BLaER1 (cell line): ENCODE data around the gene ARL17B.
A peak's percentile ranks its signal among the peaks of the same experiment; 100 is the strongest.
"Not testable (repeated sequence)": the region's sequence is repeated elsewhere in the genome, so short reads cannot be mapped to it uniquely, and the experiment has no call there.

Experiments
- H3K27ac ChIP-seq: shearing (Covaris generic); formaldehyde crosslinking; 2 replicates; pipeline ENCODE4 v1.8.1; 2022
- H3K27me3 ChIP-seq: shearing (Covaris generic); formaldehyde crosslinking; 2 replicates; pipeline ENCODE4 v1.8.1; 2022
- H3K36me3 ChIP-seq: shearing (Covaris generic); formaldehyde crosslinking; 2 replicates; pipeline ENCODE4 v1.8.1; 2022
- H3K4me1 ChIP-seq: shearing (Covaris generic); formaldehyde crosslinking; 2 replicates; pipeline ENCODE4 v1.8.1; 2022
- H3K4me2 ChIP-seq: shearing (Covaris generic); formaldehyde crosslinking; 2 replicates; pipeline ENCODE4 v1.8.1; 2022
- H3K4me3 ChIP-seq: shearing (Covaris generic); formaldehyde crosslinking; 2 replicates; pipeline ENCODE4 v1.8.1; 2022
- H3K9ac ChIP-seq: shearing (Covaris generic); formaldehyde crosslinking; 2 replicates; pipeline ENCODE4 v1.8.1; 2022
- H3K9me3 ChIP-seq: shearing (Covaris generic); formaldehyde crosslinking; 2 replicates; pipeline ENCODE4 v1.8.1; 2022
- H4K20me1 ChIP-seq: shearing (Covaris generic); formaldehyde crosslinking; 2 replicates; pipeline ENCODE4 v1.8.1; 2022

ARL17B gene

DNA sequence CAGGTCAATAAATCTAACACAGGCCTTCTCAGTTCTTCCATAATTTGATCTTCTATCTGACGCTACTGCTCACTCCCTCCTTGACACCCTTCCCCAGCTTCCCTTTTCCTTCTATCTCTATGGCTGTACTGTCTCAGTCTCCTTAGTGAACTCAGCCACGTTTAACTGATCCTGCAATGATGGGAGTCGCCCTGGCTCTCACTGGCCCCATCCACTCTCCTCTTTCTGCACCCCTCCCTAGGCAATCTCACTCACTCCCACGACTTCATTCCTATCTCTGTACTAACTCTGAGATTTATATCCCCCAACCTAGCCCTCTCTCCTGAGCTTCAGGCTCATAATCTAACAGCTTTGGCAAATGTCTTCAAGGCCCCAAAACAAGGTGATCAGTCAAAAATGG is 7.7 kb downstream of the ARL17B start:
- H3K27me3 ChIP-seq, H3K4me2 ChIP-seq, H3K4me1 ChIP-seq, H3K9ac ChIP-seq, H4K20me1 ChIP-seq, H3K27ac ChIP-seq, H3K9me3 ChIP-seq, H3K4me3 ChIP-seq, H3K36me3 ChIP-seq: not testable (repeated sequence)

DNA sequence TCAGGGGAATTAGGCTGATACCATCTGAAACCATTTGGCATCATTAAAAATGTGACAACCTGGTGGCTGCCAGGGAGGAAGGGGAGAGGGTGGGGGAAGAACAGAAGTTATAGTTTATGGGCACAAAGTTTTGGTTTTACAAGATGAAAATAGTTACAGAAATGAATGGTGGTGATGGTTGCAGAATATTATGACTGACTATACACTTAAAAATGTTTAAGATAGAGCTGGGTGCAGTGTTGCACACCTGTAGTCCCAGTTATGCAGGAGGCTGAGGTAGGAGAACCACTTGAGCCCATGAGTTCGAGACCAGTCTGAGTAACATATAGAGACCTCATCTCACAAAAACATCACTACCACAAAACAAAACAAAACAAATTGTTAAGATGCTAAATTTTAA is 12.5 kb downstream of the ARL17B start:
- not testable (repeated sequence) for H4K20me1 ChIP-seq, H3K36me3 ChIP-seq, H3K9me3 ChIP-seq, H3K27ac ChIP-seq, H3K4me2 ChIP-seq, H3K4me3 ChIP-seq, H3K9ac ChIP-seq, H3K27me3 ChIP-seq, H3K4me1 ChIP-seq

DNA sequence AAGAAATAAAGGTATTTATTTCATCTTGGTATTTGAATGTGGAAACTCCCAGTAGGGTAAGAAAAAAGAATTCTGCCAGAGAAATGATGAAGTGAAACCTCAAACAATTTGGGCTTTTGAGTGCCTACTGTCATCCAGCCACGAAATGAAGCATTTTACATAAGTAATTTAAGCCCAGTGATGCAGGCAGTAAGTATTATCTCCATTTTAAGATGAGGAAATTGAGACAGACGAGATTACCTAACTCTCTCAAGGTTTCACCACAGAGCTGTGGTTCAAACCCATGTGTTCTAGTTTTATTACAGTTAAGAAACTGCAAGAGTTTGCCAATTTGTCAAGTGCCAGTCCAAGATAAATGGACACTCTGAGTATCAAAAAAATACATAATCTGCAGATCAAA is 13.2 kb downstream of the ARL17B start:
- not testable (repeated sequence) for H3K9me3 ChIP-seq, H3K4me3 ChIP-seq, H3K36me3 ChIP-seq, H4K20me1 ChIP-seq, H3K9ac ChIP-seq, H3K4me2 ChIP-seq, H3K27me3 ChIP-seq, H3K27ac ChIP-seq, H3K4me1 ChIP-seq

DNA sequence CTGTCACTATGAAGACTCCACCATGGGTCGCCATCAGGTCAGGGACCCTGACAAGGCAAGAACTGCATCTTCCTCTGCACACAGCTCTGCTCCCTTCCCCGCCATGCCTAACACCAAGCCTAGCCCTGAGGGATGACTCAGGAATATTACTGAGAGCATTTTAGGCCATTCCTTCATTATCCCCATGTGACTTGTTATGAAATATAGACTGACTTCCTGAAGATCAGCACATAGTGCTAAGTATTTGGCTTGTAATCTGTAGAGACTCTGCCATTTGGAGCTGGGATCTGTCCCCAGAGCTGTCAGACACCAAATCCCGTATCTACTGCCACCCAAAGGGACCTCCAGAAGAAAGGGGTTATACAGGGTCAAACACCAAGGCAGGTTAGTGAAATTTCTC is 19.4 kb downstream of the ARL17B start:
- H3K36me3 ChIP-seq, H3K27me3 ChIP-seq: not testable (repeated sequence)

DNA sequence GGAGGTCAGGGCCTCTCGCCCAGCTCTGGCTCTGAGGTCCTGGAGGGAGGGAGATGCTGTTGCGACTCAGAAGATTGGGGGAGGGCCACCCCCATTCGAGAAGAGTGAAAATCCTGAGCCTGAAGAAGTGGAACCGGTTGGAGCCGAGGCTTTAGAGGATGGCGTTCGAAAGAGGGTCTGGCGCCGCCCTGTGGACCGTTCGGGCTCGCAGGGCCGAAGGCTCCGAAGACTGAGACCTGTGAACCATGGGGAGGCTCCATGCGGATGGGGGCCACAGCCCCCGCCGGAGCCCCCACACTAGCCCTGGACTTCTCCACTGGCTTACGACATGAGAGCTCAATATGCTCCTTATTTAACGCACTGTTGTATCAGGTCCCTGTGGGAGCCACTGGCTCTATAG is 20.3 kb downstream of the ARL17B start:
- not testable (repeated sequence) for H3K27ac ChIP-seq, H3K9ac ChIP-seq, H4K20me1 ChIP-seq, H3K36me3 ChIP-seq, H3K4me1 ChIP-seq, H3K9me3 ChIP-seq, H3K27me3 ChIP-seq, H3K4me3 ChIP-seq, H3K4me2 ChIP-seq

More for the DNA sequence above, 19.4 kb downstream of the ARL17B start:
- H4K20me1 ChIP-seq, H3K27ac ChIP-seq, H3K4me1 ChIP-seq, H3K4me2 ChIP-seq, H3K4me3 ChIP-seq, H3K9ac ChIP-seq, H3K9me3 ChIP-seq: not testable (repeated sequence)

DNA sequence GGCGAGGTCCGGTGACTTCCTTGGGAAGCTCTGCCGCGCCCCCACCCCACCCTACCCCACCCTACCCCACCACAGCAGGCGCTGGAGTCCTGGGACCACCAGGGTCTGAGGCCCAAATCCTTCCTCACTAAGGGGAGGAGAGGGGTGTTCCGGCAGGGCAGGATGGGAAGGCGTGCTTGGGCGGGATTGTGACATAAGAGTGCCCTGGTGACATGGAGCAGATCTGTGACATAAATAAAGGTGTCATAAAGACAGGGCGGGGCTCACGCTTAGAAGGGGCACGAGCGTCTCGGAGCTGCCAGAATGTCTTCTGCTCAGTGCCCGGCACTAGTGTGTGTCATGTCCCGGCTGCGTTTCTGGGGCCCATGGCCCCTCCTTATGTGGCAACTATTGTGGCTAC is 66.7 kb downstream of the ARL17B start, which contains the start of gene LRRC37A:
Gene LRRC37A (plus strand): TSS at position 301 of the 400 bp plus-strand sequence. CDS start 3 bp downstream, at position 304.
- H4K20me1 ChIP-seq, H3K9me3 ChIP-seq, H3K36me3 ChIP-seq, H3K4me2 ChIP-seq, H3K27me3 ChIP-seq, H3K9ac ChIP-seq, H3K4me3 ChIP-seq, H3K27ac ChIP-seq: not testable (repeated sequence)
- peaks cover 16% of the 10 kb centered on the region for H3K4me1 ChIP-seq

DNA sequence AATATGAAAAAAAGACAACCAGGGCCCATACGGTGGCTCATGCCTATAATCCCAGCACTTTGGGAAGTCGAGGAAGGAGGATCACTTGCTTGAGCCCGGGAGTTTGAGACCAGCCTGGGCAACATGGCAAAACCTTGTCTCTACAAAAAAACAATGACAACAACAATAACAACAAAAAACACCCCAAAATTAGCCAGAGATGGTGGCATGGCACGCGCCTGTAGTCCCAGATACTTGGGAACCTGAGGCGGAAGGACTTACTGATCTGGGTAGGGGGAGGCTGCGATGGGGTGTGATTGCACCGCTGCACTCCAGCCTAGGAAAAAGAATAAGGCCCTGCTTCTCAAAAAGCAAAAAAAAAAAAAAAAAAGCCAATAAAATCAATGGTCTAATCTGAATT is 69.9 kb downstream of the ARL17B start:
- H3K27me3 ChIP-seq, H3K4me3 ChIP-seq, H3K36me3 ChIP-seq, H4K20me1 ChIP-seq, H3K9me3 ChIP-seq: not testable (repeated sequence)
- H3K9ac ChIP-seq, result peak overlapping the region; percentile 25; the same call in 1 of the 2 replicates
- peak overlapping the region; percentile 77 for H3K27ac ChIP-seq
- peaks cover 16% of the 10 kb centered on the region for H3K4me1 ChIP-seq
- peak overlapping the region; percentile 70 for H3K4me2 ChIP-seq

DNA sequence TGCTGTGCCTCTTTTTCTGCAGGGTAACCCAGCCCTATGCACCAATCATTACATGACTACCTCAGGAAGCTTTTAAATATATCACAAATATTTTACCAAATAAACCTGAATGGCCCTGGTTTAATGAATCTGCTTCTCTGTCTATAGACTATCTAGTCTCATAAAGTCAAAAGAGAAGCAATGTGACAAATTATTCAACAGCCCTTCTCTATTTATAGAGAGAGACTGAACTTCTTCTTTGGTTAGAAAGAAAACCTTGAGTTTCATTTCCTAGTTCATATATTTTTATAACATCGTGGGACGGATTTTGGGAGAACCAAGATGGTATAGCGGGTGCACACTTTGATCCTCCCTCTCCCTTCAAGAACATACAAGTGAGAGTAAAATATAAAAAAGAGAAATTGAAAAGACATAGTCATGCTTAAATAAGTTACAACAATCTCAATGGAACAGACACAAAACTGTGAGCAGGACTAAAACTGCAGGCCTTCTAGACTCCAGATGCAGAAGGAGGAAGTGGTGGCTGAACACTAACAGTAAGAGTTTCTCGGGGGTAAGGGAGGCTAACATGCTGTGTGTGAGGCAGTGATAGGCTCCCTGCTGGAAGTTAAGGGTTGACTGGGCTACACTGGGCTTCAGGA is 70.5 kb downstream of the ARL17B start:
- H3K9ac ChIP-seq, result peak overlapping the region; percentile 25
- not testable (repeated sequence) for H3K36me3 ChIP-seq, H4K20me1 ChIP-seq, H3K9me3 ChIP-seq, H3K4me3 ChIP-seq, H3K27me3 ChIP-seq
- peak overlapping the region; percentile 77 for H3K27ac ChIP-seq
- peaks cover 16% of the 10 kb centered on the region for H3K4me1 ChIP-seq
- peak overlapping the region; percentile 70 for H3K4me2 ChIP-seq

DNA sequence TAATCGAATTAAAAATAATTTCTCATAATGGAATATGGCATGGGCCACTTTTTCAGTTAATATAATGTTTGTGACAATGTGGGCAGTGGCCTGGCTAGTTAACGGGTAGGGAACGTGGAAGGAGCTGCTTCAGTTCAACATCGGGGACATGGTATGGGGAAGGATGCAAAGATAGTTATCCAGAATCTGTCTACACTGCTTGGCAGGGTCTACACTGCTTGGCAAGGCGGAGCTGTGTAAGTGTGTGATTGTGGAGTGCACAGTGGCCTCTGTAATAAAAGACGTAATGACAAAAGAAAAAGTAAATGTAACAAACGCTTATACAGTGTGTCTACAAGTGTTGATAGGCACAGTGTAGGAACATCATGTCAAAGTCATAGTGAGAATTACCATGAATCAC is 74.0 kb downstream of the ARL17B start:
- H3K27ac ChIP-seq, H3K4me2 ChIP-seq, H3K9ac ChIP-seq: not testable (repeated sequence)

DNA sequence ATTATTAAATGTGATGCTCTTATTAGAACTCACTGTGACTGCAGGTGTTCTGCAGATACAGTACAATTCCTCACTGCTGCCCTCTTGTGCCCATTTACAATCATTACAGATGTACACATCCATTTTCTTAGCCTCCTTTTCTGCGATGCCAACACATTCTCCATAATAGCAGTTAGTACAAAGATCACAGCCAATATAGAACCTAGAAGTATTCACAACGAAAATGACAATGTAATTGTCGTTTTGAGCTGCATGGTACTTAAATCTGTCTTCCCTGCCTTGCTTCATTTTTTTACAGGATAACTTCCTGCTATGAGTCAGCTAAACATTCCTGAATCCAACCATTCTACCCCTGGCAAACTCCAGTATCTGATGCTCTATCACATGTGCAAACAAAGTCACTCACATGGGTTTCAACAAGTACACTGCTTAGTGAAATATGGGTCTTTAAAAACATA is 74.8 kb downstream of the ARL17B start:
- H3K4me3 ChIP-seq, H3K4me2 ChIP-seq, H4K20me1 ChIP-seq, H3K9ac ChIP-seq, H3K36me3 ChIP-seq, H3K9me3 ChIP-seq, H3K27me3 ChIP-seq, H3K27ac ChIP-seq: not testable (repeated sequence)
- peaks cover 15% of the 10 kb centered on the region for H3K4me1 ChIP-seq

More for the DNA sequence above, 74.0 kb downstream of the ARL17B start:
- not testable (repeated sequence) for H3K36me3 ChIP-seq, H3K9me3 ChIP-seq, H4K20me1 ChIP-seq, H3K27me3 ChIP-seq, H3K4me3 ChIP-seq
- peaks cover 16% of the 10 kb centered on the region for H3K4me1 ChIP-seq

DNA sequence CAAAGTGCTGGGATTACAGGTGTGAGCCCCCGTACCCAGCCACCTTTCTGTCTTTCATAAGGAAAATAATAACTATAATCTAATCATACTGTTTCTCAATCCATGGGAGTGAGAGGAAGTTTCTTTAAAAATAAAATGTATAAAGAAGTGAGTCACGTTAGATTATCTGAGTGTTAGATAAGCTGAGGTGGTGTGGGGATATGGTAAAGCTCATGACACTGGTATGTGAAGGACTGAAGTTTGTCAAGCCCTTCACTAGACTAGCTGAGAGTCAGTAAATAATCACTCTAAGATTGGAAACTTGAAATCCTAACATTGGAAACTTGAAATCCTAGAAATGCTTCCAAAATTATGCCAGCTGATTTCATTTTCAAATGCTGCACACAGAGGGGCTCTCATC is 76.1 kb downstream of the ARL17B start:
- H3K27me3 ChIP-seq, H3K4me1 ChIP-seq, H3K9ac ChIP-seq, H3K9me3 ChIP-seq, H3K4me2 ChIP-seq, H4K20me1 ChIP-seq, H3K4me3 ChIP-seq, H3K36me3 ChIP-seq, H3K27ac ChIP-seq: not testable (repeated sequence)

DNA sequence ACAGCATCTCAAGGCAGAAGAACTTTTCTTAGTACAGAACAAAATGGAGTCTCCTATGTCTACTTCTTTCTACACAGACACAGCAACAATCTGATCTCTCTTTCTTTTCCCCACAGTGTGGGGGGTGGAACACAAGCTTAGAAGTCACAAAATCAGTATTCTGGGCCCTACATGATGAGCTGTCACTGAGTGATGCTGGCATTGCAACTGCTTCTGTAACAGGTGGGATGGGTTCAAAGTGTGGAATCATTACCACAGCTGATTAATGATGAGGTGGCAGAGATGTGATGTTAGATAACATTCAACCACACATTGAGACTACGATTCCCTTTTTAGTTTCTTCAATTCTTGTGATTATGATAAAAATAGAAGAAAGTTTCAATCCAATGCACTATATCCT is 77.1 kb downstream of the ARL17B start:
- not testable (repeated sequence) for H3K4me2 ChIP-seq, H3K4me3 ChIP-seq, H3K27me3 ChIP-seq, H3K9me3 ChIP-seq, H3K9ac ChIP-seq, H4K20me1 ChIP-seq, H3K36me3 ChIP-seq, H3K4me1 ChIP-seq, H3K27ac ChIP-seq

DNA sequence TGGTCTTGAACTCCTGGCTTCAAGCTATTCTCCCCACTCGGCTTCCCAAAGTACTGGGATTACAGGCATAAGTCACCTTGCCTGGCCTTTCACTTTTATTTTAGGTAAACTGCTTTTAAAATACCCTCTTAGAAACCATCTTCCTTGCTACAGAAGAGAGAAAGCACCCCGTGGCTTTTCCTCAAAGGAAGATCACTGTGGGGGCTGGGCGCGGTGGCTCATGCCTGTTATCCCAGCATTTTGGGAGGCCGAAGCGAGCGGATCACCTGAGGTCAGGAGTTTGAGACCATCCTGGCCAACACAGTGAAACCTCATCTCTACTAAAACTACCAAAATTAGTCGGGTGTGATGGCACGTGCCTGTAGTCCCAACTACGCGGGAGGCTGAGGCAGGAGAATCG is 78.9 kb downstream of the ARL17B start:
- H3K4me2 ChIP-seq, H3K4me3 ChIP-seq, H3K9me3 ChIP-seq, H3K4me1 ChIP-seq, H3K27me3 ChIP-seq, H3K9ac ChIP-seq, H3K36me3 ChIP-seq, H4K20me1 ChIP-seq, H3K27ac ChIP-seq: not testable (repeated sequence)

DNA sequence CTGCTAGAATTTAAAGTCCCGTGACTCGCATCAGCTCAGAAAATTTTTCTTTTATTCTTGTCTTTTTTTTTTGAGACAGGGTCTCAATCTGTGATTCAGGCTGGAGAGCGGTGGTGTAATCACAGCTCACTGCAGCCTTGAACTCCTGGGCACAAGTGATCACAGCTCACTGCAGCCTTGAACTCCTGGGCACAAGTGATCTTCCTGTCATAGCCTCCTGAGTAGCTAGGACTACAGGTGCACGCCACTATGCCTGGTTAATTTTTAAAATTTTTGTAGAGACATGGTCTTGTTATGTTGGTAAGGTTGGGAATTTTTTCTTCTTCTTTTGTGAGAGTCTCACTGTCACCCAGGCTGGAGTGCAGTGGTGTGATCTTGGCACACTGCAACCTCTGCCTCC is 80.2 kb downstream of the ARL17B start:
- not testable (repeated sequence) for H3K9me3 ChIP-seq, H3K36me3 ChIP-seq, H3K4me1 ChIP-seq, H3K27me3 ChIP-seq, H3K4me2 ChIP-seq, H3K27ac ChIP-seq, H4K20me1 ChIP-seq, H3K9ac ChIP-seq, H3K4me3 ChIP-seq

DNA sequence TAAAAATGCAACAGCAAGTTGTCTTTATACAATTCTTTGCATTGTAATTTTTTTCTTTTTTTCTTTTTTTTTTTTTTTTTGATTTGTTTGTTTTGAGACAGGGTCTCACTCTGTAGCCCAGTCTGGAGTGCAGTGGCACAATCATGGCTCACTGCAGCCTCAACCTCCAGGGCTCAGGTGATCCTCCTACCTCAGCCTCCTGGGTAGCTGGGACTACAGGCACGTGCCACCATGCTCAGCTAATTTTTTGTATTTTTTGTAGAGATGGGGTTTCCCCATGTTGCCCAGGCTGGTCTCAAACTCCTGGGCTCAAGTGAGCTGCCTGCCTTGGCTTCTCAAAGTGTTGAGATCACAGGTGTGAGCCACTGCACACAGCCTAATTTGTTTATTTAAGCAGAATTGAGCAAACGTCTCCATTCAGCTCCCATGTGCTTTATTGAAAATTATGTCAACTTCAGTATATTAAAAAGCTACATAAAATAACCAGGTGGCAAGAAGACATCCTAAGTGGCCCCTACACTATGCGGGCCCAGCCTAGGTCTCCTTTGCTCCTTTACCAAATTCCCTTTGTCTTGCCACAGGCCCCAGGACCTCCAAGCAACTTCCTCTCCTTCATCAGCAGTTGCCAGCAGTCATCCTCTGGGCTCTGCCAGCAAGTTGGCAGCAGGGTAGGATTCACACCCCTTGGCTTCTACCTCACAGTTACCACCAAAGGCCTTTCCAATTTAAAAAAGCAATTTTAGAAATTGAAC is 84.7 kb downstream of the ARL17B start:
- H3K27me3 ChIP-seq, H3K4me1 ChIP-seq, H3K36me3 ChIP-seq, H3K4me2 ChIP-seq, H3K9me3 ChIP-seq, H4K20me1 ChIP-seq, H3K4me3 ChIP-seq, H3K9ac ChIP-seq, H3K27ac ChIP-seq: not testable (repeated sequence)
